M059J (cell line): ENCODE measurements around the gene KLF6. TPM values are rescaled to one million over a fixed set of nuclear protein-coding genes. Genes with fewer than 3 reads are reported as not detected.

Source experiments
- DNase-seq: peaks from one replicate; pipeline ENCODE4 v3.0.0-alpha.2; 2012; ENCODE audit warnings: low read depth
- total RNA-seq: library from RNA; depleted of rRNA; stranded (reverse); fragments of >200 nt; shearing (Covaris generic); gene quantifications from 2 replicates; pipeline ENCODE4 v1.2.3, GENCODE V29; 2014

The KLF6 gene
- total RNA-seq, 1 experiment from 2014 or later = 9.9 TPM

DNA sequence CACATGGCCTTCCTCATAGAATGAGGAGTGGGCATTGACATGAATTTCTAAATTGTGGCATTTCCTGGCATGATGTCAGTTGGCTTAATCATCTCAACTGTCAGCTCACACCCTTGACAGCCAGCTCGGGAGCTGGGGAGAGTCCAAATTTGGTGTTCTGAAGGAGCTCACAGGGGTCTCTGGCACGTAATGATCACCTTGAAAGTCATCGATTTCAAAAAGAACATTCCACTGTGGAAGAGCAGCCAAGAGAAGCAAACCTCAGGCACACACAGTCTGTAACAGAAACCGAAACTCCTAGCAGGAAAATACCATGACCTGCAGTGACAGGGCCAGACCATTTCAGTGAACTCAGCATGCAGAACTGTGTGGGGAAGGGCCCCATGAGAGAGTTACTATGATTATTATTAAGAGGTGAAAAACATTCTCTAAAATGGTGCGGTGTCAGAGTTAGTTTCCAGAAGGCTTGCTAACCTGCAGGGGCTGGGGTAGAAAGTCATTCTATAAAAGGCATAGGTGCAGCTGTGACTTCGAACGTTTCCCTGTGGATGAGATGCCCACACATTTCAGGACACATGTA lies 26.4 kb upstream of the KLF6 start:
- peak; percentile 76 for DNase-seq

DNA sequence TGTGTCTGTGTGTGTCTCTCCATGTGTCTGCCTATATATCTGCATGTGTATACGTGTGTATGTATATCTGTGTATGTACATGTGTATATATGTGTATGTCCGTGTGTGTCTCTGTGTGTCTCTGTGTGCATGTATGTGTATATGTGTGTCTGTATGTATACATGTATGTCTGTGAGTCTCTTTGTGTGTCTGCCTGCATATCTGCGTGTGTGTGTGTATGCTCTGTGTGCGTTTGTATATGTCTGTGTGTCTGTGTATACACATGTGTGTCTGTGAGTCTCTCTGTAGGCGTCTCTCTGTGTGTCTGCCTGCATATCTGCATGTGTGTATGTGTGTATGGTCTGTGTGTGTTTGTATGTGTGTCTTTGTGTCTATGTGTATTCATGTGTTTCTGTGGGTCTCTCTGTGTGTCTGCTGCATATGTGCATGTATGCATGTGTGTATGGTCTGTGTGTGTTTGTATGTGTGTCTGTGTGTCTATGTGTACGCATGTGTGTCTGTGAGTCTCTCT lies 23.7 kb upstream of the KLF6 start:
- no peak for DNase-seq

DNA sequence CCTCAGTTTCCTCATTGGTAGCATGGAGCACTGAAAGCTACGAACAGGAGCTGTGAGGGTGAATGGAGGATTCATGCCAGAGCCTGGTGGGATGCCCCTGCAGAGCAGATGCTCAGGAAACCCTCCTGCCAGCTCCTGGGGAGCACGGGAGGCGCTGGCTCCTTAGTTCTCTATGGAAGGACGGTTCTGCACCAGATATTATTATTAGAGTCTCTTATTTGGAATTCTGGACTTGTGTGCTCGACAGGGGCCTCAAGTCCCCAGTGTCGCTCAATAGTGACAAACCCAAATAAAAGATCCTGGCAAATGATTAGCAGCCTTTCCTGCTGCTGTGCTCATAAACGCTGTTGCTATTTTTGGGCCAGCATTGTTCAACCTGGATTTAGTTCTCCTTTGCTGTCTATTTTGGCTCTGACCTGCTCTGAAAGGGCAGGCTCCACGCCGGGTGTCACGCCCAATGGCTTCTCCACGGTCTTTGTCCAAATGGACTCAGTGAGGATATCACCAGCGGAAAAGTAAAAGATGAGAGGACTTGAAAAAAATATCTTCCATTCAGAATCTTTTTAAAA lies 23.0 kb upstream of the KLF6 start:
- DNase-seq = no peak

DNA sequence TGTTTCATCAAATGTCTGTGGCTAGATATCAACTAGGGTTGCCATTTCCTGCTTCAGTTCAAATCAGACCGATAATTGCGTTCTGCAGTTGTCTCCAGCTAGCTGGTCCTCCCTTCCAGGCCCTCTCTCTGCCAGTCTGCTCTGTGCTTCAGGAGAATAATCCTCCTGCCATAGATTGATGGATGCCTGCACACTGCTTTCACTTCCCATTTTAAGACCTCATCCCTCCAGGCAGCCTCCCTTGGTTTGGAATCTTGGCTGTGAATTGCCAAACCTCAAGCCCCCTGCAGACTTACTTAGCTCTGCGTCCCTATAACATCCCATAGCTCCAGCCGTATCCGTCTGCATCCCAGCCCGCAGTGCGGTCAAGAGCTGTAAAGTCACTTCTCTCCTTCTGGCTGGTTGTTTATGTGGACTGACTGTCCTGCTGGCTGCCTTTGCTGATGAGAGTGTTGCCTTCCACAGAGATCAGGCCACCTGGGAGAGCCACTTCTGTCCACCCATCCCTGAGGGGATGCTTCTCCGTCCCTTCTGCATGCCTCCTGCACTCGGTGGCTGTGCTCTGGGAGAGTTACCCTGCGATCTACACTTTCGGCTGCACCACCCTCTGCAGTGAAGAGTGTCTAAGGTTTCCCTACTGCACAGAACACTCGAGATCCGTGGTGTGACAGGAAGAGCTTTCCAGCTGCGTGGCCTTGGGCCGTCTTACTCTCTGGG lies 22.4 kb upstream of the KLF6 start:
- DNase-seq = peak; percentile 26

DNA sequence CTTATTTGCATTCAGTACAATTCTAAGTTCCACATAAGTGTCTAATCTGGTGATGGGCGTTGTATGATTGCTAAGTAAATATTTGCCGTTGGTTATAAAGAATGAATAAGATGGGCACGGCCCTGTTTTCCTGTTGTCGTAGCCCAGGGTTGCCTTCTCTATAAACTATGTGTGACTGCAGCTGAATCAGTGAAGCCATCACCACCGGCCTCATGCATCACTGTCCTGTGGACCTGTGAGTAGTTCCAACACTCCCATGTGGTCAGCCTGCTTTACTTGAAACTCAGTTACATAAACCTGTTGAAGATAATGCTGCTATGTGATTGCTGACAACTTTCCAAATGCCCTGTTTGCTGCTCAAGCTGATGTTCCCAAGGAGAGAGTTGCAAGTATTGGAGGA lies 21.6 kb upstream of the KLF6 start:
- DNase-seq = peak; percentile 82

DNA sequence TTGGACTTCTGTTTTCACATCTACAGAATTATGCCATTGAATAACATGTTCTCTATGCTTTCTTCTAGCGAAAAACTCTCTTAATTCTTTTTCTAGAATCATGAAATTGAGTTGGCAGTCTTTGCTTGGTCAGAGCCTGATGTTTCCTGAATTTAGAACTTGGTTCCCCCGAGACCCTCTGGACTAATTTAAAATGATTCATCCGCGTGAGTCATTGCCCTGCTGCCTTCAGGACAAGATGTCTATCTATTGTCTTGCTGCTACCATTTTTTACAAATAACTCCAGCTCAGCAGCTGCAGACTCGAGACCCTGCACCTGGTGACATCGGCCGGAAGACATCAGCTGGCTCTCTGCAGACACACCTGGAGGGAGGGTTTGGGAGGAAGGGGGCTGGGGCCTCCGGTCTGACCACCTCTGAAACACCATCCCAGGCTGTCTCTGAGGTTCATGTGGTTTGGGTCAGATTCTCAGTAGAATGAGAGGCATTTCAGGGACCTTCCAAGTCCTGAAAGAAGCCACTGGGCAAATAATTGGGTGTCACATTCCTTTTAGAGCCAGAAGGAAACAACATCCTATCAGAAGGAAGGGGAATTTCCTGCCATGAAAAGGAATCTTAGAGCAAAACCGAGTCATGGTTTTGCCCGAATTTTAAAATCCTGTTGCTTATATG lies 20.9 kb upstream of the KLF6 start:
- DNase-seq = peak; percentile 81

DNA sequence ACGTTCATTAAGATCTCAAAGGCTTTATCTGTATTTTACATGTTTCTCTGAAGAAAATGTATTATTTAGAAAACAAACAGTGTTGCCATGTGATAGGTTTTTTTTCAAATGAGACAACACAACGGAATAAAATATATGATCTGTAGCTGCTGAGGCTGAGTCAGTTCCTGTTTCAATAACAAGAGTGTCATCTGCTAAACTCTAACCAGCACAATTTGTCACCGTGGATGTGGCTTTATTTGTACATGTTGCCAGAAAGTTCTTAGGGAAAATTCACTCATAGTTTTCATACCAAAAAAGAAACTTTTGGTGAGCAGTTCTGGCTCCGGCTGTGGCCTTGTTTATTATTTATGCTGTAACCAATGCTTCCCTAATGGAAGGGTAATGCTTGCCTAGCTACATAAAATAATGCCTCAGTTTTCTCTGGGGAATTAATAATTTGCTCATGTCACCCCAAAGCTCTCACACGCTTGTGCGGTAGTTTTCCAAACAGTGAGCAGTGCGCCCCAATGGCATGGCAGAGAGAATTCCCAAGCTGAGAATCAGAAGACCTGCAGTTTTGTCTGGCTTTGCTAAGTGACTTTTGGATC lies 20.3 kb upstream of the KLF6 start:
- peak; percentile 91 for DNase-seq

DNA sequence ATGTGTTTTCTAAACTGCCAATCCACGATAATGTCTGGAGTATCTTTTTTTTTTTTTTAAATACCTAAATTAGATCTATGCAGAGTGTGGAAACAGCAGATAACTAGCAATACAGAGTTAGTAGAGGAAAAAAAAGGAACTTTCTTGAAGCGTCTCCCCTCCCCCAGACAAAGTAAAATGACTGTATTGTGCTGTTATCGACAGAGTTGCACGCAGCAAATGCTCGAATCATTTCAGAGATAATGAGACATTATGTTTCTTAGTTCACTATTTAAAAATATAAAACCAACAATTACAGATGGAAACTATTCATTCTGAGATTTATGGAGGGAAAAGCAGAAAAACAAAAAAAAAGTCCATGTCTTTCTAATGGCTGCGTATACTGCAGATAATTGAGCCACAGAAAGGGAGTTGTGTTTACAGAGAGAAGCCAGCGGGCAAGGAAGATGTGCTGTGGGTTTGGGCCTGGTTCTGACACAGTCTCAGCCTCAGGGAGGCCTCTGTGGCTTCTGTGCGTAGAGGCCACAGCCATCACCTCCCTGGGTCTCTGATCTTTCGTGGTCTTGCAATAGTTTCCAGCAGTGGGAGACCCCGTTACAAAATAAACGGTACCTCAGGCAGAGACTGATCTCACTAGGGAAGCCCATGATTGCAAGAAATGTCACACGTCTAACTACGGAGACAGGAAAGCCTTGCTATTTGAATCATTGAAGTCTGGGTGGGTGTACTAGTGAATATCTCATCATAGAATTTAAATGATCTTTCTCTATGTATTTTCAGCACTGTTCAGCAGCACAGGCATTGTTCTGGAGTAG lies 19.1 kb upstream of the KLF6 start:
- DNase-seq = no peak

DNA sequence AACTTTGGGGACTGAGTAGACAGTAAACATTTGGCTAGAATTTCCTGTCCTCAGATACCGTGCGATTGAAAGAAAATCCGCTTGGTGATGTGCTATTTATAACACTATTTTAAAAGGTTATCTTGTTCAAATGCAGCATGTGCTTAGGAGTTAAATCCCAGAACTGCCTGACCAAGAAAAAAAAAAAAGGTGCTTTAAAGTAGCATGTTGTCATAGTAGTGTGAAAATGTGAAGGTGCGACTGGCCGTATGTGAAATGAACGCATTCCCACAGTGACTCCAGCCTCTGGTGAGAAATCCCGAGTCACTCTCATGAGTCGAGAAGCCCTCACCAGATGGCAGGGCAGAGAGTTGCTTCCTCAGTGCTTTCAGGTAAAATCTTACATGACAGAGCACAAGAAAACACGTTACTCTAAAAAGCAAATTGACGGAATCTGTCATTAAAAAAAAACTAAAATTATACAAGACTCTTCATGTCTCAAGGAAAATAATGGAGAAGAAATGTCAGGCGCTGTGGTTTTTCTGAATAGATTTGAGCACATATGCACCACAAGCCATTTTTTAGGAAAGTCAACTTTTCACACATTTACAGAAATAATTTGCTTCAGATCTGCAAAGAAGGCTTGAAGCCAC lies 18.4 kb upstream of the KLF6 start:
- peak; percentile 38 for DNase-seq

DNA sequence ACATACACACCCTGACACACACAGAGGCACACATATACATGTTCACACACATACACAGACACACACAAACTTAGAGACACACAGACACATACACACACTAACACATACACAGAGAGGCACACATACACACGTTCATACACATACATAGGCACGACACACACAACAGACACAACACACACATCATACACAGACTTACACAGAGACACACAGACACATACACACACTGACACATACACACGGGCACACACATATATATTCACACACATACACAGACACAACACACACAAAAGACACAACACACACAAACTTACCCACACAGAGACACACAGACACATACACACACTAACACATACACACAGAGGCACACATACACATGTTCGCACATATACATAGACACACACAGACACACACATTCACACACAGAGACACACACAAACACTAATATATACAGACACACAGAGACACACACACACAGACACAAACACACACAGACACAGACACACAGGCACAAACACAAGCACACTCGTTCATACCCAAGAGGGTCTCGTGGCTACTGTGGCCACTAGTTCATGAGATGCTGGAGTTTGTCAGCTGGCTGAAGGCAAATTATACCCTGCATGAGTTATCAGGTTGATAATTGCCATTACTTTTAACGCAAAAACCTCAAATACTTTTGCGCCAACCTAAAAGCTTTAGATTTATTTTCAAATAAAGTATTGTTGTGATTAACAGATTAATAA lies 17.7 kb upstream of the KLF6 start:
- DNase-seq = no peak

DNA sequence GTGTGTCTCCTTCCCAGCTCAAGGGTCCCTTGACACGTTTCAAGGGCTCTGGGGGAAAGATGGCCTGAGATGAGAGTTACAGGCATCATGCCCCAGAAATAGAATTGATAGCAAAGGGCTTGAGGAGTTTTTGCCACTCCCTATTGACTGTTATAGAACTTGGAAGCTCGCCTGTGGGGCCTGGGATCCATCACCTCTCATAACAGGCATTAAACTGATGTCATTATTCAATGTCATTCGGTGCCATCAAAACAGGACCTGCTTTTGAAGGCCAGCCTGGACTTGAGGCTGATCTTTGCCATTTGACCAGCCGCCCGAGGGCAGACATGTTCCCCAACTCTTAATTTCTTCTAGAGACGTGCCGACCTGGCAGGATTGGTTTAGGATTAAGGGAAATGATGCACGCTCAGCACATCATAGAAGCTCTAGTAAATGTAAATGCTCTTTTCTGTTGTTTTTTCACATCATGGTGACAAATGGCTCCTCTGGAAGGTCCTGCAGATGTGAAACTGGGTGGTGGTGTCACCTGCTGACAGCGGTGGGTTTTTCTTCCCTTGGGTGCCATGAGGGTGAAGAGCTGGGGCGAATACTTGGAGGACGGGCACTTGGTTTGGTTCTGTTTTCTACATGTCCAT lies 16.7 kb upstream of the KLF6 start:
- no peak for DNase-seq

DNA sequence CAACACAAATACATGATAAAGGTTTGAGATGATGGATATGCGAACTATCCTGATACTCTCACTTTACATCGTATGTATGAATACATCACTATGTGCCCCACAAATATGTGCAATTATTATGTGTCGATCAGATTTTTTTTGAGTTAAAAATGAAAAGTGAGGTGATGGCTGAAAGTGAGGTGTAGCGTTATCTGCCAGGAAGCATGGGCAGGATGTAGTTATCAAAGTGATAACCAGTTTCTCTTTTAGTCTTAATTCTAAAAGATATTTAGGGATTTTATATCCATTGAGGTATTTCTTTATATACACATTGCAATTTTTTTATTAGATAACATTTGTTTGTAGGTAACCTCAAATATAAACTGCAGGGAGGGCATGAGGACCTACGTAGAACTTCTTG lies 15.6 kb upstream of the KLF6 start:
- no peak for DNase-seq

DNA sequence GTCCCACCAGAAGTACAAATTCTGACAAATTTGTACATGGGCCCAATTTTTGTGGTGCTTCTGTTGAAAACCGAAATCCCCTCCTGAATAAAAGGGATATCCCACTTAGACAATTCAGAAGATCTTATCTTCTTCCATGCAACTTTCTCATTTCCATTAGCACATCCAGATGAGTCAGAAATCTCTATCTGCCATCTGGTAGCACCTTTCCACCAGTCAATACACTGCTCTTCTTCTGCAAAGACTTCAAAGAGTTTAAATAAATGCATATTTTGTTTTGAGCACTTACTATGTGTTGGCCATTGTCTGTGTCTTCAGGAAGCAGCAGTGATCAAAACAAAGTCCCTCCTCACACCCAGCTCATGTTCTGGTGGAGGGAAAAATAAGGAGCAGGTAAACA lies 12.7 kb upstream of the KLF6 start:
- no peak for DNase-seq

DNA sequence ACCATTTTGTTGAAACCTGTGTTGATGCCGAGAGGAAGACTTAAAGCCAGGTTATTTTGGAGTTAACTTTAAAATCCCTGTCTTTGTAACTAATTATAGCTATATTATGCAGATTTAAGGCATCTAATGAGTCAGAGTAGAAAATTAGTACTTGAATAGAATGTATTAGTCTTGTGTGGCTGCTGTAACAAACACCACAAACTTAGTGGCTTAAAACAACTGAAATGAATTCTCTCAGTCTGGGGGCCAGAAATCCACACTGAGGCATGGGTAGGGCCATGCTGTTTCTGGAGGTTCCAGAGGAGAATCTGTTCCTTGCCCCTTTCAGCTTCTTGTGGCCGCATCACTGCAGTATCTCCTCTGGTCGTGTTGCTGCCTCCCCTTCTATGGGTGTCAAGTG lies 8.5 kb upstream of the KLF6 start:
- no peak for DNase-seq

DNA sequence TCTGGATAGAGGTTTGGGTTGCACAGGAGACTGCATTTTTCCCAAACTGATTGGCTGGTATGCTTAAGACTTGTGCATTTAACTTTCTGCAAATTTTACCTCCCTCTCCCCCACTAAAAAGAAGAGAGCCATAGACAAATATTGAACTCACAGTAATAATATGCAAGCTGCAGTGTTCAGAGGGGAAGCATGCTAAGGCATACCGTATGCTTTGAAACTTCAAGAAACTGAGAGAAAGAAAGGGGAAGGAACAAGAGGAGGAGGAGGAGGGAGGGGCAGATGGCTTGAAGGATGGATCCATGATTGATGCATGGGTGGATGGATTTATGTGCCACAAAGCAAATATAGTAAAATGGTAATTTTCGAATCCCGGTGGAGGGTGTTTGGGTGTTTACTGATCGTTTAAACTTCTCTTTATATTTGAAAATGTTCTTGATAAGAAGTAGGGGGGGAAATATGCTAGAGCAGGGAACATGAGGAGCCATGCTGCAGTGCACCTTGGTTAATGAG lies 7.8 kb upstream of the KLF6 start:
- DNase-seq = no peak

DNA sequence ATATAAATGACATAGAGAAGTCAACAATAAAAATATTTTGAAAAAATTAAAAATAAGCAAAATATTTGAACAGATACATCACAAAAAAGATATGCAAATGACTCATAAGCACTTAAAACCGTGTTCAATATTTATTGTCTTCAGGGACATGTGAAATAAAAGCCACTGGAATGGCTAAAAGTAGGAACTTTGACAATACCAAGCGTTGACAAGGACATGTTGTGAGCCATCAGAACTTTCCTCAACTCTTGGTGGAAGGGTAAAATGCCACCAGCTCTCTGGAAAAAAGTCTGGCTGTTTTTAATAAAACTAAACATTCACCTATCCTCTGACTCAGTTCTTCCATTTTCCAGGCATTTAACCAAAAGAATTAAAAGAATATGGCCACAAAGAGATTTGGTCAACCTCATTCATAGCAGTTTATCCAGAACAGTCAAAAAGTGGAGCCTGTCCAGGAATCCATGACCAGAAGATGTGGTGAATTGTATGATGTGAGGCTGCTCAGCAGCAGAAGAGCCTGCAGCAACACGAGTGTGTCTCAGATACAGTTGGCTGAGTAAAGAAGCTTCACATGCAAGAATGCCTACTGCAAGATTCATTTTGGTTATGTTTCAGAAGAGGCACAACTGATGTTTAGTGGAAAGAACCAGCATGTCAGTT lies 7.1 kb upstream of the KLF6 start:
- peak; percentile 33 for DNase-seq

DNA sequence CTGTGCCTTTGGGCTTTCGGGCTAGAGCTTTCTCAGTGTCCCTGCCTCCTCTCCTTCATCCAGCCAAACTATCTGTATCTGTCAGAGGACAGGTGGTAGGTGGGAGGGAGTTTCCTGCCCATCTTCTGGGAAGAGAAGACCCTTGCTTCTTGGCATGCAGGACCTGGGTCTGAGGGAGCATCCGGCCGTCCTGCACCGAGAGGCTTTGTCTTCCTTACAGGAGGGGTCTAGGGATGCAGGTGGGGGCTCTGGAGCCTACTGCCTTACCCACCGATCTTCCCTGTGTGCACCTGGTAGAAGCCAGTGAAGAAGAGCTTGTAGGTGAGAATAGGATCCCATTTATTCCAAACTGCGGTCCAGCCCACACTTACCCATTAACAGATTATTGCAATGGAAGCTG lies 5.8 kb upstream of the KLF6 start:
- no peak for DNase-seq

DNA sequence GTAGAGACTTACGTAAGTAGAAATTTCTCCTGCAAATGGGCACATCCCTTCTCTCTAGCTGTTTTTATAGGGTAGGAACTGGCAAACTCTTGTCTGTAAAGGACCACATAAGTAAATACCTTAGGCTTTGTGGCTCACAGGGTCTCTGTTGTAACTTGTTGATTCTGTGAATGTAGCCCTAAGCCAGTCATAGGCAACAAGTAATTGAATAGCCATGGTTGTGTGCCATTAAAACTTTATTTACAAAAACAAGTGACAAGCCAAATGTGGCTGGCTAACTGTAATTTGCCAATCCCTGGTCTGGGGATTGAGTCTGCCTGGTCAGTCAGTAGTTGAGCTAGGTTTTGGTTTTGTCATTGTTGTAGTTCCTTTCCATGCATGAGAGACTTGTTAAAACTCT lies 5.3 kb upstream of the KLF6 start:
- DNase-seq = no peak

DNA sequence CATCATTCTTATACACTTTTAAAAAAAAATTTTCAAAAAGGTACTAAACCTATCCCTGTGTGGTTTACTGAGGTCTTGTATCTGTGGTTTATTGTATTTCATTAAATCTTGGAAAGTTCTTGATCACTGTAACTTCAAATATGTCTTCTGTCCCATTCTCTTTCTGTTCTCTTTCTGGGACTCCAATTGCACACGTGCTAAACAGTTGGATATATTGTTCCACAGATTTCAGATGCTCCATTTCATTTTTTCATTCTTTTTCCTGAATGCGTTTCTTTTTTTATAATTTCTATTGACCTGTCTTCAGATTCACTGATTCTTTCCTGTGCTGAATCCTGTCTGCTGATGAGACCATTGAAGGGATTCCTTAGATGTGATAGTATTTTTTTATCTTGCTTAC lies 4.6 kb upstream of the KLF6 start:
- DNase-seq = no peak
